Measurements from ENCODE around the gene ROR2. TPM values are rescaled to one million over a fixed set of nuclear protein-coding genes. Genes with fewer than 3 reads are reported as not detected.

The ROR2 gene
- total RNA-seq, 1 experiment from 2014 or later, result 2.7 TPM

GRCh38 chr9:91921371-91921770 is 28.7 kb downstream of the ROR2 start:
- Histone ChIP-seq H4K91ac (ENCODE audit: insufficient read length, low read depth, low read length) (no peak overlapping the region), H3K56ac (ENCODE audit: insufficient read length, low read depth, low read length) (no peak overlapping the region), H2AK5ac (ENCODE audit: insufficient read length, low read length) (no peak overlapping the region), H2AFZ (ENCODE audit: low read length) (no peak overlapping the region), H3K4ac (ENCODE audit: low read depth, low read length) (no peak overlapping the region), H4K8ac (replicated peaks; ENCODE audit: insufficient read length, low read depth, low read length) (no peak overlapping the region), H3K27me3 (ENCODE audit: insufficient read depth, low read length) (no peaks in the 10 kb centered on the region), H3K9ac (ENCODE audit: extremely low read depth, insufficient read length, low read length) (no peak overlapping the region), H2BK120ac (ENCODE audit: low read depth, low read length, poor library complexity, severe bottlenecking) (no peak overlapping the region), H3K14ac (ENCODE audit: insufficient read depth, low read length) (no peak overlapping the region), H3K18ac (ENCODE audit: insufficient read length, low read depth, low read length) (no peak overlapping the region), H3K9me3 (ENCODE audit: control insufficient read depth, low read depth, low read length) (no peaks in the 10 kb centered on the region), H2BK5ac (ENCODE audit: insufficient read length, low read length) (no peak overlapping the region), H3K4me1 (ENCODE audit: insufficient read depth, low read length) (no peaks in the 10 kb centered on the region; the same call in 1 of the 2 replicates), H3K23me2 (ENCODE audit: insufficient read length, low read depth, low read length, poor library complexity, severe bottlenecking) (no peaks in the 10 kb centered on the region), H3K4me2 (ENCODE audit: insufficient read depth, insufficient read length, low read length) (no peak overlapping the region), H3T11ph (ENCODE audit: low read length) (no peak overlapping the region), H4K5ac (ENCODE audit: insufficient read length, low read depth, low read length) (no peak overlapping the region), H2BK15ac (ENCODE audit: low read depth, low read length) (no peak overlapping the region), H2BK20ac (ENCODE audit: low read depth, low read length, poor library complexity, severe bottlenecking) (no peak overlapping the region), H4K20me1 (ENCODE audit: control insufficient read depth, insufficient read depth, insufficient read length) (no peaks in the 10 kb centered on the region), H3K27ac (ENCODE audit: insufficient read length, low read depth, low read length) (no peak overlapping the region), H2BK12ac (ENCODE audit: insufficient read length, low read depth, low read length) (no peak overlapping the region), H3K23ac (ENCODE audit: insufficient read length, low read depth, low read length) (no peak overlapping the region), H3K79me1 (ENCODE audit: insufficient read depth, low read depth, low read length, poor library complexity, severe bottlenecking) (no peaks in the 10 kb centered on the region), H3K79me2 (ENCODE audit: insufficient read depth, low read length) (no peaks in the 10 kb centered on the region)
- Mint-ChIP-seq H3K4me1 (peaks cover 20% of the 10 kb centered on the region in 2 experiments), H3K27ac (no peak overlapping the region), H3K9me3 (no peaks in the 10 kb centered on the region; a peak in 1 of 5 replicates), H3K36me3 (ENCODE audit: insufficient read depth in 1 of 3, low read depth in 3 of 3) (no peaks in the 10 kb centered on the region), H3K27me3 (ENCODE audit: low read depth) (peaks cover 97% of the 10 kb centered on the region), H3K4me3 (no peak overlapping the region)
- peak; percentile 58 for DNase-seq
- TF ChIP-seq CTCF (conservative IDR thresholded peaks at IDR 0.05), result no peak
- no CpG with 5 or more reads among the region's 9 CpGs for WGBS (ENCODE audit: extremely low coverage, insufficient read length, low lambda C conversion rate)
